Stimulated activated CD4-positive, alpha-beta T cell treated with anti-CD3 and anti-CD28 coated beads, Interleukin-1b, Interleukin-23, amount 100 ng/mL, for 1 hour (primary cell): ENCODE measurements around the gene TBX2.

Experiments used
- DNase-seq, 2 donors: peaks; one replicate each; pipeline ENCODE4 v3.0.0-alpha.2; 2020; ENCODE audit warnings: low read depth in 2 of 2

The TBX2 gene

DNA sequence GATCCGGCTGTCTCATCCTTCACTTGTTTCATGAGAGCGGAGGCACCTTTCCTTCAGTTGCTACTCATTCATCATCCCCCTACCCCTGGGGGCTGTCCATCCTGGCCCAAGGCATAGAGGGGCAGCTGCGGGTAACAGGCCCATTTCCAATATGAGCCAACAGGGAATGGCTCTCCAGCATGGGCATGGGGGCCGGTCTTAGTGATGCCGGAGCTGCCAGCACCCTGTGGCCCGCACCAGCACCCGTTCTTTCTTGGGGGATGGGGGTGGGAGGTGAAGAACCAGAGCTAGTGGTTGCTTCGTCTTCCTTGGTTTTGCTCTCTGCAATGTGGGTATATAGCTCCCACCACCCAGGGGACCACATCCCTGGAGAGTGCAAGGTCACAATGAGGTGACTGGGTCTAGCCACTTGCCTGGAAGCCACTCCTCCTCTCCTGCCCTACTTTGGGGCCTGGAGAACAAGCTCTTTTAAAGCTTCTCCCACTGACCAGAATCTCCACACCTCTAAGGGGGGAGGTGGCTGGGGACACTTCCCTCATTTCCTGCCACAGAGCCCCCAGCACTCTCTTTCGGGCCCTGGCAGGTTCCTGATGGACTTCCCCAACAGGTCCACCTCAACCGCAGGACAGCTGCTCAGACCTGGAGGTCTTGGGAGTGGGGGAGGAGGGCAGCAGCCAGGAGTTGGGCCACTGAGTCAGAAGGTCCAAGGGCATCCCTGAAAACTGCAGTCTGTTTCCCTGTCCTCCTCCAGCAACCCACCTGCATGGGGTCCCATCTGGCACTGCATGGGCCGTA, 11.9 kb upstream of the TBX2 start:
- DNase-seq: no peak

GRCh38 chr17:61388561-61389356, 10.9 kb upstream of the TBX2 start:
- DNase-seq: no peak

DNA sequence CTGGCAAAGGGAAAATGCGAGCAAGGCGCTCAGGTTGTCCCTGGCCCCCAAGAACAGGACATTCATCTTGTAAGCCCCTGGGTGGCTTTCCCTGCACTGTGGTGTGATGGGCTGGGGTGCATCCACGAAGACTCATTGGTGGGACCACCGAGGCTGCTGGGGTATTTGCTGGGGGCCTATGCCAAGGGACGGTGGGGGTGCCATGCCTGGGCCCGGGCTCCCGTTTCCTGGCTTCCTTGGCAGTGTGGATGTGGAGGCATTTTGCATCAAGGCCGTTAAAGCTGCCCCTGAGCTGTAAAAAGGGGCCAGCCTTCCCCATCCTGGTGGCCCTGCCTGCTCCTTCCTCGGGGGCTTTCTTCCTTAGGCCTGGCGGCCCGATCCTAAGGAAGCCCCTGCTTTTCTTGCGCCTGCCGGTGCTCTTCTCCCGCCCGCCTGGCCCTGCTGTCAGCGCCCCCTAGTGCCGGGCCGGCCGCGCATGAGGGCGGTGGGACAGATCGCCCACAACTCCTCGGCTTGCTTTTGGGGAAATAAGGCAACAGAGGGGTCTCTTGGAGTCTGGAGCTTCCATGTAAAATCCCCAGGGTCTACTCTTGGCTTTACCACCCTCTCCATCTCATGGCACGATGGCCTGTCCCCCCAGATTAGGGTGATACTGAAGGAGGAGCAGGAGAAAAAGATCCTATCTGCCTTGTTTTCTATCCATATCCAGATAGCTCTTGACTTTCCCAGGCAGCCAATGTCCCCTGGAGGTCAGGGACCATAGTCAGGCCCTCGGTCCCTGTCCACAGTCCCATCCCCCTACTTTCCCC, 9.8 kb upstream of the TBX2 start:
- DNase-seq: no peak

DNA sequence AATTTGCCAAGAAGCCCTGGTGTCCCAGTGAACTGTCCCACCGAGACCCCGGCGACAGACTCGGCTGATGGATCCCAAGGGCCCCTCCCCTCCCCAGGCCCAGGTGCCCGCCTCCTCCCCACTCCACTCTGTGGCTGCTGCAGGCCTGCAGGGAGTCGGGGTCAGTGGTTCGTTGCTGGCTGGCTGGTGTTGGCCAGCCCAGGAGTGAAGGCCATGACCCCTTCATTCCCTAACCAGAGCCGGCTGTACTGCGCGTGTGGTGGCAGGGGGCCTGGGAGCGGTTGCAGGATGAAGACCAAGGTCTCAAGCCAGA, 9.2 kb upstream of the TBX2 start:
- DNase-seq: no peak

DNA sequence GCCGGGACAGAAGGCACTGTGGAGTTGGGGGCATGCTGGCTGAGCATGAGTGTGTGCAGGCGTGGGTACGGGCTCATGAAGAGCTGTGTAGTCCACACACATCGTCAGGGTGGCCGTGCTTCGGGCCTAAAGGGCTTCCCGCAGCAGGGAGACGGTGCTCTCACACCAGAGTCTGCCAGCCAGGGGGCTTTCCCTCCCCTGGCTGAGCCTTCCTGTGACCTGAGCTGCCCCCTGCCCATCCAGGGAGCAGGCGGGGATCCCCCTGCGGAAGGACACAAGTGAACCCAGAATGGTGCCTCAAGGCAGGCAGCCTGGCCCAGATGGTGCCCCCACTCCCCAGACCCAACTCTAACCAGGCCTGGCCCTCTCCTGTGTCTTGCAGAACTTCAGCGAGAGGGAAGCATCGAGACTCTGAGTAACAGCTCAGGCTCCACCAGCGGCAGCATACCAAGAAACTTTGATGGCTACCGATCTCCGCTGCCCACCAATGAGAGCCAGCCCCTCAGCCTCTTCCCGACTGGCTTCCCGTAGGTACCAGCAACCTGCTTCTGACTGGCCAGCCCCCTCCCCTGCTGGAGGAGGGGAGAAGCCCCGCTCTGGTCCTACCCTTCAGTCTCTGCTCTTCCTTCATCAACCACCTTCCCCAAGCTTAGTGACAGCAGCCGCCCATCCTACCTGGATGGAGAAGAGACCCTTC, 7.9 kb upstream of the TBX2 start:
- no peak for DNase-seq

- no peak for DNase-seq
These were observed 7.0 kb upstream of the TBX2 start for GRCh38 chr17:61392679-61393078.

GRCh38 chr17:61393550-61393903, 6.1 kb upstream of the TBX2 start:
- no peak for DNase-seq

- DNase-seq: no peak
These were observed 5.6 kb upstream of the TBX2 start for GRCh38 chr17:61393904-61394629.

DNA sequence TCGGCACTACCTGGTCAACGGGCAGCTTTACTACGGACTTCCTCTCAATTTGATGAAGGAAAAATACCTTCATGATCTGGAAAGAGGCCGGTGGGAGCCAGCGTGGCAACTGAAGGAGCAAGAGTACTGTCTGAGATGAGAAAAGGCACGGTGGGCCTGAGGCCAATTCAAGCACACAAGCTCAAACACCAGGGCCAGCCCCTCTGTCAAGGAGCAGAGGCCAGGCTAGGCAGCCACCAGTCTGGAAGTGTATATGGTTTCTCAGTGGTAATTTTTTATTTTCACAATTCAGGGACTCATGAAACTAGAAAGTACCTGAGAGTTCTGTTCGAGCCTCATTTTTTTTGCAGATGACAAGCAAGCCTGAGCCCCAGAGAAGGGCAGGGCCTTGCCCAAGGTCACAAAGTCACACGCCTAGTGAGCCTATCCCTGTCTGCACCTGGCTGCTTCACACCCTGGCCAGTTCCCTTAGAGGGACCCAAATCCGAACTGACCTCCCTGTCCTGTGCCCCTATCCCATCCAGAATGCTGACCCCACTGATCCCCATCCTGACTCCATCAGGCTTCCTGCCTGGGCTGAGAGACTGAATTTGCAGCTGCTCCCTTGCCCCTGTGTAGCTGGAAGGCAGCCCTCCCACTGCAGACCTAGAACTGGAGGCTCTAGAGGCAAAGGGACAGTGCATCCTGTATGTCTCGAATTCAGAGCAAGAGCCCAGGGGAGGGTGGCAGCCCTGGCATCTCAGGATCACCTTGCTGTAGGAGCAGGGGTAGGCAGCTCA, 4.8 kb upstream of the TBX2 start:
- DNase-seq: no peak

GRCh38 chr17:61395409-61395982, 4.1 kb upstream of the TBX2 start:
- no peak for DNase-seq

DNA sequence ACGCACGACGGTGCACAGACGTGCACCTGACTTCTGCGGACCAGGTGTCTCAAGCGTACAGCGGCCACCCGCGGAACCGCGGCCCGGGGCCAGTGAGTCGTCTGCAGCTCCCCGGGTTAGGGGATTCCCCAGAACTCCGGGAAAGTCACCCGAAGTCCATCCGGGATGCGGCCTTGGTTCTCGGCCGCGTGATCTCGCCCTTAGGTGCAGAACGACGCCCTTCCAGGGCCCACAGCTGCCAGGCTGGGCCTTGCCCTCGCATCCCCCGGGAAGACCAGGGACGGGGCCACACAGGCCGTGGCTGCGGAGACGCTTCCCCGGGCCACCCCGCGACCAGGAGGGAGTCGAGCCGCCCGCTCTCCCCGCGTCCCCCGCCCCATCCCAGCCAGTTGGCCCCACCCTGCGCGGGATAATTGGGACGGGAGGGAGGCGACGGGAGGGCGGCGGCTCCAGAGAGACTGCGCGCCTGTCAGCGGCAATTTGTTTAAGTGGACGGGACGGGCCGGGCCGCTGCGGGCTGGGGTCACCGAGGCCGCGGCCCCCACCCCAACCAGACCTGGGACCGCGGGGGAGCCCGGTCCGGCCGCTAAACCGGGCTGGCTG, 3.6 kb upstream of the TBX2 start:
- no peak for DNase-seq

GRCh38 chr17:61396586-61397085, 3.0 kb upstream of the TBX2 start:
- no peak for DNase-seq

- DNase-seq: no peak
These were observed 2.4 kb upstream of the TBX2 start for GRCh38 chr17:61397086-61397842.

DNA sequence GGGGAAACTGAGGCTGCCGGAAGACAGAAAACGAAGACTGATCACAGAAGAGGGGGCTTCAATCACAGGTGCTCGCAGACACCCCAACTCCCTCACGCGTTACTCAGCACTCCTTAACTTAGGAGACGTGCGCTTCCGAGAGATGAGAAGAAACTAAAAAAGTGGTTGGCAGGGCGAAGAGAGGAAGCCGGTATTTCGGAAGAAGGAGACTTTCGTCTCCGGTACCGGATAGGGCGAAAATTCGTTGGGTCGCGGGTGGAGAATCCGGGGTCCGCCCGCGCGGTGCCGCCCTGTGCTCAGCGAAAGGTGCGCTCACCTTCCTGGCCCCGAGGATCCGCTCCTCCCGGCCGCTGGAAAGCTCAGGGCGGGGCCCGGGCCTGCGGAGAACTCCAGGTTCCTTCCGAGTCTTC, 917 bp upstream of the TBX2 start:
- no peak for DNase-seq

DNA sequence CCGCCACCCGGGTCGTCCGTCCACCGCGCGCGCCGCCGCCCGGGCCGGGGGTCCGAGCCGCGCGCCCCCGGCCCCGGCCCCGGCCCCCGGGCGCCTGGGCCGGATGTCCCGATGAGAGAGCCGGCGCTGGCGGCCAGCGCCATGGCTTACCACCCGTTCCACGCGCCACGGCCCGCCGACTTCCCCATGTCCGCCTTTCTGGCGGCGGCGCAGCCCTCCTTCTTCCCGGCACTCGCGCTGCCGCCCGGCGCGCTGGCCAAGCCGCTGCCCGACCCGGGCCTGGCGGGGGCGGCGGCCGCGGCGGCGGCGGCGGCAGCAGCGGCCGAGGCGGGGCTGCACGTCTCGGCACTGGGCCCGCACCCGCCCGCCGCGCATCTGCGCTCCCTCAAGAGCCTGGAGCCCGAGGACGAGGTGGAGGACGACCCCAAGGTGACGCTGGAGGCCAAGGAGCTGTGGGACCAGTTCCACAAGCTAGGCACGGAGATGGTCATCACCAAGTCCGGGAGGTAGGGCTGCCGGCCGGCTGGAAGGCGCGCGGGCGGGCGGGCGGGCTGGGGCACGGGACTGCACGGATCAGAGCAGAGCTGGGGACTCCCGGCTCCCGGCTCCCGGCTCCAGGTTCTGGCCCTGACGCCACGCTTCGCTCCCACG, 548 bp downstream of the TBX2 start:
- no peak for DNase-seq

- DNase-seq: no peak
These were observed 1.2 kb downstream of the TBX2 start for GRCh38 chr17:61400717-61401388.

GRCh38 chr17:61401389-61402072, 1.9 kb downstream of the TBX2 start:
- no peak for DNase-seq
